Loucy (cell line): ENCODE data around the gene STON1.

Experiments
- CTCF ChIP-seq: fragments of 200-600 bp; sonication (generic); conservative IDR thresholded peaks from 2 replicates; pipeline ENCODE4 v1.5.1; 2014; ENCODE audit warnings: mild to moderate bottlenecking, antibody characterized with exemption, low read length
- EZH2phosphoT487 ChIP-seq: fragments of 200-600 bp; IDR thresholded peaks from 2 replicates; pipeline ENCODE4 v1.6.1; 2018; ENCODE audit warnings: antibody characterized with exemption, mild to moderate bottlenecking, moderate library complexity, borderline replicate concordance

GRCh38 chr2:48600204-48600813 lies 70.4 kb downstream of the STON1 start:
- TF ChIP-seq CTCF (peak; percentile 84), EZH2phosphoT487 (no peak)
